Measurements from ENCODE around the gene CTNNA3. TPM values are rescaled to one million over a fixed set of nuclear protein-coding genes. Genes with fewer than 3 reads are reported as not detected.
A peak's percentile ranks its signal among the peaks of the same experiment; 100 is the strongest.
"Not testable (repeated sequence)": the region's sequence is repeated elsewhere in the genome, so short reads cannot be mapped to it uniquely, and the experiment has no call there.

Gene CTNNA3
- total and polyA plus RNA-seq, 7 donors: 0.85 to 66.2 (median 28.1) TPM

DNA sequence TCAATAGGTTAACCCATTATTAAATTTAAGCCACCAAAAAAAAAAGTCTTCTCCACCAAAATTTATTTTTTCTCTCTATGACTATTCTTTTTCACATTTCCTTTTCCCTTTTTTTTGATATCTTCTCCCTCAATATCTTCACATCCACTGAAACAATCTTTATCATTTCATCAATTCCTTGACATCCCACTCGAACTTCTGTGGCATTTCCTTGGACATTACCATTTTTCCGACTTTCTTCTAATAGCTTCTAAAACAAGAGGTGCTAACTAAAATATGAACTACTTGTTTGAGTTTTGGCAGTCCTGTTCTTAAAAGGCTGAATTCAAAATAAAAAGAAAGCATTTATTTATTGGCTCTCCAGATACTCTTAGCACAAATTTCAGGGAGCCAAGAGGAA, 684 bp upstream of the CTNNA3 start:
- 80 to 88% (median 87%) methylated on average over 2 of the region's 2 CpGs for WGBS, 3 donors
- H3K27ac ChIP-seq: no peak overlapping the region
- no peaks in the 10 kb centered on the region for H3K9me3 ChIP-seq
- TF ChIP-seq, protein P1, sequence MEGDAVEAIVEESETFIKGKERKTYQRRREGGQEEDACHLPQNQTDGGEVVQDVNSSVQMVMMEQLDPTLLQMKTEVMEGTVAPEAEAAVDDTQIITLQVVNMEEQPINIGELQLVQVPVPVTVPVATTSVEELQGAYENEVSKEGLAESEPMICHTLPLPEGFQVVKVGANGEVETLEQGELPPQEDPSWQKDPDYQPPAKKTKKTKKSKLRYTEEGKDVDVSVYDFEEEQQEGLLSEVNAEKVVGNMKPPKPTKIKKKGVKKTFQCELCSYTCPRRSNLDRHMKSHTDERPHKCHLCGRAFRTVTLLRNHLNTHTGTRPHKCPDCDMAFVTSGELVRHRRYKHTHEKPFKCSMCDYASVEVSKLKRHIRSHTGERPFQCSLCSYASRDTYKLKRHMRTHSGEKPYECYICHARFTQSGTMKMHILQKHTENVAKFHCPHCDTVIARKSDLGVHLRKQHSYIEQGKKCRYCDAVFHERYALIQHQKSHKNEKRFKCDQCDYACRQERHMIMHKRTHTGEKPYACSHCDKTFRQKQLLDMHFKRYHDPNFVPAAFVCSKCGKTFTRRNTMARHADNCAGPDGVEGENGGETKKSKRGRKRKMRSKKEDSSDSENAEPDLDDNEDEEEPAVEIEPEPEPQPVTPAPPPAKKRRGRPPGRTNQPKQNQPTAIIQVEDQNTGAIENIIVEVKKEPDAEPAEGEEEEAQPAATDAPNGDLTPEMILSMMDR (IDR thresholded peaks at IDR 0.05): no peak
- no peak overlapping the region for H3K4me3 ChIP-seq
- intact Hi-C loops (cut with DNase I): loop anchor here in 1 of 2 donors (1.0 kb wide), 1 partner anchor 84 kb away; no protein-coding TSS in a partner anchor
- DNase-seq (no peak), ATAC-seq (no peak)
- no peaks in the 10 kb centered on the region for H3K36me3 ChIP-seq (ENCODE audit: insufficient read depth in 1 of 2, low read depth in 1 of 2)
- H3K4me1 ChIP-seq: peaks cover 9% of the 10 kb centered on the region
- H3K27me3 ChIP-seq (ENCODE audit: insufficient read depth in 3 of 3, low read length in 2 of 3): no peaks in the 10 kb centered on the region

DNA sequence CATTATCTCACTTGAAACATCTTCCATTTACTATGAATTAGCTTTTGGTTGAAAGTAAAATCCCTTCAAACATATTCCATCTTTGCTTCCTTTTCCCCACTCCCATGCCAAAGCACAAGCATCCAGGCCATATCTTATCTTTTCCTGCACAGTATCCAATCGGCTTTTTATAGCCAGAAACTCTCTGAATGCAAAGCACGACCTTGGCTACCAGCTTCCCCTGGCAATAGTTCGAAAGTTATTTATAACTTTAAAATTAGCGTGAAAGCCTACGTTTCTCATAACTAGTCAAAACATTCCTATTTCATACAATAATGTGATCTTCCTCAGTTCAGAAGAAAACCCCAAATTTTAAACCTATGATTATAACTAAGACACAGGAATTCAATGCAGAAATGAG, 440 bp downstream of the CTNNA3 start:
- DNase-seq (no peak), ATAC-seq (peak in 1 of 4 donors; percentile 58)
- 3 to 4% (median 3%) methylated on average over 5 of the region's 5 CpGs for WGBS, 3 donors
- Histone ChIP-seq H3K4me1 (peaks cover 9% of the 10 kb centered on the region), H3K9me3 (no peaks in the 10 kb centered on the region), H3K27me3 (ENCODE audit: insufficient read depth in 3 of 3, low read length in 2 of 3) (no peaks in the 10 kb centered on the region), H3K27ac (peak overlapping the region; percentile 67), H3K4me3 (peak overlapping the region; percentile 64), H3K36me3 (ENCODE audit: insufficient read depth in 1 of 2, low read depth in 1 of 2) (no peaks in the 10 kb centered on the region)
- intact Hi-C loops (cut with DNase I): no loop called here
- TF ChIP-seq, protein P1 (IDR thresholded peaks at IDR 0.05): no peak

DNA sequence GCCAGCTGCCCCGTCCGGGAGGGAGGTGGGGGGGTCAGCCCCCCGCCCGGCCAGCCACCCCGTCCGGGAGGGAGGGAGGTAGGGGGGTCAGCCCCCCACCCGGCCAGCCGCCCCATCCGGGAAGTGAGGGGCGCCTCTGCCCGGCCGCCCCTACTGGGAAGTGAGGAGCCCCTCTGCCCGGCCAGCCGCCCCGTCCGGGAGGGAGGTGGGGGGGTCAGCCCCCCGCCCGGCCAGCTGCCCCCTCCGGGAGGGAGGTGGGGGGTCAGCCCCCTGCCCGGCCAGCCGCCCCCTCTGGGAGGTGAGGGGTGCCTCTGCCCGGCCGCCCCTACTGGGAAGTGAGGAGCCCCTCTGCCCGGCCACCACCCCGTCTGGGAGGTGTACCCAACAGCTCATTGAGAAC, 4.1 kb downstream of the CTNNA3 start:
- H3K9me3 ChIP-seq; DNase-seq; H3K4me3 ChIP-seq; H3K27me3 ChIP-seq (ENCODE audit: insufficient read depth in 3 of 3, low read length in 2 of 3); ATAC-seq; H3K27ac ChIP-seq; H3K36me3 ChIP-seq (ENCODE audit: insufficient read depth in 1 of 2, low read depth in 1 of 2); intact Hi-C loops (cut with DNase I); H3K4me1 ChIP-seq: not testable (repeated sequence)
- WGBS, 3 donors: 92 to 100% (median 94%) methylated on average over 3 to 21 of the region's 25 CpGs

DNA sequence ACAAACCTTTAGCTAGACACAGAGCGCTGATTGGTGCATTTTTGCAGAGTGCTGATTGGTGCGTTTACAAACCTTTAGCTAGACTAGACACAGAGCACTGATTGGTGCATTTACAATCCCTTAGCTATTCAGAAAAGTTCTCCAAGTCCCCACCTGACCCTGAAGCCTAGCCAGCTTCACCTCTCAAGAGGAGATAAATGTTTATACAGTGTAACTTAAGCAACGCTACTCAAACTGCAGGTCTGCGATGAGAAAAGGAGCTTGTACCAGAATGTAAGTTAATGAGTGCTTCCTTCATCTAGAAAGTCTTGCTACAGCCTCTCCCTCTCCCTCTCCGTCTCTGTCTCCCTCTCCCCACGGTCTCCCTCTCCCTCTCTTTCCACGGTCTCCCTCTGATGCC, 5.5 kb downstream of the CTNNA3 start:
- H3K9me3 ChIP-seq; H3K27ac ChIP-seq; DNase-seq; intact Hi-C loops (cut with DNase I); ATAC-seq; H3K36me3 ChIP-seq (ENCODE audit: insufficient read depth in 1 of 2, low read depth in 1 of 2); H3K27me3 ChIP-seq (ENCODE audit: insufficient read depth in 3 of 3, low read length in 2 of 3); H3K4me3 ChIP-seq; H3K4me1 ChIP-seq: not testable (repeated sequence)
- WGBS, 3 donors: 94 to 97% (median 95%) methylated on average over 7 of the region's 7 CpGs

DNA sequence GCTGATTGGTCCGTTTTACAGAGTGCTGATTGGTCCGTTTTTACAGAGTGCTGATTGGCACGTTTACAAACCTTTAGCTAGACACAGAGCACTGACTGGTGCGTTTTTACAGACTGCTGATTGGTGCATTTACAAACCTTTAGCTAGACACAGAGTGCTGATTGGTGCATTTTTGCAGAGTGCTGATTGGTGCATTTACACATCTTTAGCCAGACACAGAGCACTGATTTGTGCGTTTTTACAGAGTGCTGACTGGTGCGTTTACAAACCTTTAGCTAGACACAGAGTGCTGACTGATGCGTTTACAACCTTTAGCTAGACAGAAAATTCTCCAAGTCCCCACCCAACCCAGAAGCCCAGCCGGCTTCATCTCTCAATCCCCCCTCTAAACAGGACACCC, 11.9 kb downstream of the CTNNA3 start:
- H3K4me3 ChIP-seq; H3K27me3 ChIP-seq (ENCODE audit: insufficient read depth in 3 of 3, low read length in 2 of 3); H3K27ac ChIP-seq; H3K4me1 ChIP-seq; ATAC-seq; H3K36me3 ChIP-seq (ENCODE audit: insufficient read depth in 1 of 2, low read depth in 1 of 2); DNase-seq; intact Hi-C loops (cut with DNase I): not testable (repeated sequence)
- peaks cover 17% of the 10 kb centered on the region for H3K9me3 ChIP-seq
- WGBS, 3 donors: 94 to 96% (median 95%) methylated on average over 8 of the region's 8 CpGs

DNA sequence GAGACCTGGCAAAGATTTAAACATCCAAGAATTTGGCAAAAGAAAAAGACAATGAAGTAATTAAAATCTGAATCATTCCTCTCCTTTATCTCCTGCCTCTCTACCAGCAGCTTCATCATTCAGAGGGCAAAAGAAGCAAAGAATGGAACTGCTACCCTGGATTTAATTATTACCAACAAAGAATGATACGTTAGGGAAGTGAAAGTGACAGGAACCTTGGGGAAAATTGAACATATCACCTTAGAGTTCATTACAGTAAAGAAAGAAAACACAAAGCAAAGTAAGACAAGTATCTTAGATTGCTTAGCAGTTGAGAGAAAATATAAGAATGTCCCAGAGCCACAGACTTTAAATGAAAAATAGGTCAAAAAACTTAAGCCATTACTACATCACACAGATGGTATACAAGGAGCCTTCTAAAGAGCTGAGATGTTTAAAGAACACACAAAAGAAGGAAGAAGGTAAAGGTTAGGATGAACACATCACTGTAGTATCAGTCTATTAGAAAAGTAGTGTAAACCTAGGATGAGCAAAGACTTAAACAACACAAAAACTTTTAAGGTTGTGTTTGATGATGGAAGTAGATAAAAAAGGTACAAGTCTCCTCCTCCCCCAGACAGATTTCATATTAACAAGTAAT, 17.5 kb downstream of the CTNNA3 start:
- no peak overlapping the region for H3K4me3 ChIP-seq
- no peak overlapping the region for H3K27ac ChIP-seq
- peaks cover under 1% of the 10 kb centered on the region for H3K9me3 ChIP-seq
- no peak for ATAC-seq
- intact Hi-C loops (cut with DNase I): no loop called here
- TF ChIP-seq, protein P1 (IDR thresholded peaks at IDR 0.05): no peak
- no peak for DNase-seq
- H3K4me1 ChIP-seq: no peaks in the 10 kb centered on the region
- H3K36me3 ChIP-seq (ENCODE audit: insufficient read depth in 1 of 2, low read depth in 1 of 2): no peaks in the 10 kb centered on the region
- peaks cover 0 to 2% (median 0%) of the 10 kb centered on the region in 3 donors for H3K27me3 ChIP-seq (ENCODE audit: insufficient read depth in 3 of 3, low read length in 2 of 3)
- 68 to 76% (median 71%) methylated on average over 1 of the region's 1 CpG for WGBS, 3 donors

Data from psoas muscle (tissue), 8 donors.